COLO668 (cell line): ENCODE results near the gene RNF144B.

Experiments
- DNase-seq: peaks from one replicate; lab custom pipeline; 2025; ENCODE audit not compliant: unreplicated experiment; lab: John Stamatoyannopoulos, UW

The RNF144B gene

GRCh38 chr6:18507018-18507415 lies 119.9 kb downstream of the RNF144B start:
- DNase-seq: no peak

- DNase-seq: no peak
These were observed 120.4 kb downstream of the RNF144B start for GRCh38 chr6:18507561-18507960.

GRCh38 chr6:18509871-18510643 lies 122.9 kb downstream of the RNF144B start:
- no peak for DNase-seq

DNA sequence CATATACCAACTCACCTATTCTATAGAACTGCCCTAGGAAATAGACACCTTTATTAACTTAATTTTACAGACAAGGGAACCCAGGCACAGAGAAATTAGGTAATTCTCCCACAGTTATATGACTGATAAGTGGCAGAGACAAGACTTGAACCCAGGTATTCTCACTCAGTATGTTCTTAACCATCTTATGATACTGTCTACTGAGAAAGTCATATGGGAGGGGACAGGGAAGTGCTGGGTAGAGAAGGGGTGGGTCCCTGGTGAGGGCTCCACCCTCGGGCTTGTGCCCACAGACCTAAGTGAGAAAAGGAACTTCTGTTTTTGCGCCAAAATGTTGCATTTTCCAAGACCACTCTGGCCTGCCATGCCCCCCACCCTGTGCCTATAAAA lies 123.5 kb downstream of the RNF144B start:
- DNase-seq: no peak

- no peak for DNase-seq
These were observed 124.1 kb downstream of the RNF144B start for GRCh38 chr6:18511211-18511610.

GRCh38 chr6:18513253-18513798 lies 126.2 kb downstream of the RNF144B start:
- no peak for DNase-seq

GRCh38 chr6:18514180-18514579 lies 127.0 kb downstream of the RNF144B start:
- DNase-seq: no peak

GRCh38 chr6:18515767-18516166 lies 128.6 kb downstream of the RNF144B start:
- DNase-seq: no peak
